NCI-H1694 treated with DMSO at 0.1 percent for 48 hours (cell line): ENCODE measurements around the gene SORL1-AS1.
"Not testable (repeated sequence)": the region's sequence is repeated elsewhere in the genome, so short reads cannot be mapped to it uniquely, and the experiment has no call there.

Experiments
- DNase-seq: peaks from one replicate; lab custom pipeline; 2025; lab: John Stamatoyannopoulos, UW

SORL1-AS1 gene

GRCh38 chr11:121452609-121453150, at the start of gene SORL1-AS1:
TSS of gene SORL1-AS1 (minus strand) at chr11:121452967.
- no peak for DNase-seq

- no peak for DNase-seq
Observed at GRCh38 chr11:121500717-121501116, 48.0 kb upstream of the SORL1-AS1 start.

GRCh38 chr11:121500275-121500674, 47.5 kb upstream of the SORL1-AS1 start:
- no peak for DNase-seq

- no peak for DNase-seq
Observed at GRCh38 chr11:121499405-121499804, 46.6 kb upstream of the SORL1-AS1 start.

GRCh38 chr11:121497176-121497998, 44.6 kb upstream of the SORL1-AS1 start:
- DNase-seq = no peak

GRCh38 chr11:121494355-121495099, 41.8 kb upstream of the SORL1-AS1 start:
- DNase-seq = no peak

GRCh38 chr11:121489823-121490222, 37.1 kb upstream of the SORL1-AS1 start:
- no peak for DNase-seq

- no peak for DNase-seq
Observed at GRCh38 chr11:121488641-121489040, 35.9 kb upstream of the SORL1-AS1 start.

GRCh38 chr11:121488170-121488569, 35.4 kb upstream of the SORL1-AS1 start:
- DNase-seq = no peak

- DNase-seq = no peak
Observed at GRCh38 chr11:121487191-121487590, 34.4 kb upstream of the SORL1-AS1 start.

GRCh38 chr11:121486054-121486453, 33.3 kb upstream of the SORL1-AS1 start:
- DNase-seq = no peak

GRCh38 chr11:121485216-121485615, 32.4 kb upstream of the SORL1-AS1 start:
- no peak for DNase-seq

GRCh38 chr11:121483805-121484480, 31.2 kb upstream of the SORL1-AS1 start:
- DNase-seq = no peak

GRCh38 chr11:121482231-121483129, 29.7 kb upstream of the SORL1-AS1 start:
- no peak for DNase-seq

GRCh38 chr11:121481484-121482230, 28.9 kb upstream of the SORL1-AS1 start:
- DNase-seq = not testable (repeated sequence)

GRCh38 chr11:121479698-121480238, 27.0 kb upstream of the SORL1-AS1 start:
- DNase-seq = no peak

GRCh38 chr11:121478895-121479697, 26.3 kb upstream of the SORL1-AS1 start:
- DNase-seq = no peak

- no peak for DNase-seq
Observed at GRCh38 chr11:121478226-121478894, 25.6 kb upstream of the SORL1-AS1 start.
